GM10266 (cell line): Measurements from ENCODE around the gene TFR2.

Experiments used
- DNase-seq: peaks from one replicate; pipeline ENCODE4 v3.0.0; 2012; ENCODE audit errors: extremely low spot score
- CTCF ChIP-seq: IDR thresholded peaks from 2 replicates; pipeline ENCODE4 v1.5.1; 2012; ENCODE audit warnings: mild to moderate bottlenecking, low read depth; ENCODE audit not compliant: control insufficient read depth, insufficient read depth; ENCODE audit errors: missing control alignments

TFR2 gene

GRCh38 chr7:100604028-100604975, 37.0 kb downstream of the TFR2 start:
- DNase-seq: peak; percentile 89
- peak; percentile 44 for TF ChIP-seq CTCF

- TF ChIP-seq CTCF: no peak
- no peak for DNase-seq
These were observed 37.7 kb downstream of the TFR2 start for GRCh38 chr7:100603726-100604027.

- peak; percentile 23 for DNase-seq
- no peak for TF ChIP-seq CTCF
These were observed 38.2 kb downstream of the TFR2 start for GRCh38 chr7:100602889-100603725.

- no peak for DNase-seq
- TF ChIP-seq CTCF: no peak
These were observed 40.7 kb downstream of the TFR2 start for GRCh38 chr7:100600730-100601038.

- peak; percentile 33 for TF ChIP-seq CTCF
- no peak for DNase-seq
These were observed 41.2 kb downstream of the TFR2 start for GRCh38 chr7:100599911-100600729.

GRCh38 chr7:100598425-100598824, 42.9 kb downstream of the TFR2 start:
- DNase-seq: no peak

More at GRCh38 chr7:100598425-100598824, 42.9 kb downstream of the TFR2 start:
- TF ChIP-seq CTCF: no peak
